Natural killer cell (primary cell): ENCODE results near the gene KRTAP5-6. TPM values are rescaled to one million over a fixed set of nuclear protein-coding genes. Genes with fewer than 3 reads are reported as not detected.

Experiments used
- ATAC-seq, 3 donors: fragments of 150-1000 bp in 2 of 3; fragments of 200-7000 bp in 1 of 3; cut with Tn5 transposase; 1 replicate in 1 of 3; 2 replicates in 2 of 3; pipeline ENCODE4 v1.10.0; 2021; ENCODE audit warnings: mild to moderate bottlenecking in 2 of 3, moderate library complexity in 2 of 3
- DNase-seq, 2 donors: peaks; one replicate each; pipeline versions ENCODE4 v3.0.0 to v3.0.0-alpha.2; 2013 to 2021; ENCODE audit warnings: mixed read lengths in 1 of 2
- H3K27ac ChIP-seq: one replicate; pipeline ENCODE4 v1.5.1; 2013; ENCODE audit warnings: mild to moderate bottlenecking, low read length
- H3K27me3 ChIP-seq: one replicate; pipeline ENCODE4 v1.6.1; 2013; ENCODE audit warnings: low read length; ENCODE audit not compliant: control insufficient read depth, insufficient read depth
- H3K36me3 ChIP-seq: one replicate; pipeline ENCODE4 v1.6.1; 2013; ENCODE audit warnings: low read length; ENCODE audit not compliant: control insufficient read depth, insufficient read depth
- H3K4me1 ChIP-seq: one replicate; pipeline ENCODE4 v1.6.1; 2013; ENCODE audit warnings: low read length; ENCODE audit not compliant: control insufficient read depth, insufficient read depth
- H3K4me3 ChIP-seq: one replicate; pipeline ENCODE4 v1.5.1; 2013; ENCODE audit warnings: low read length
- H3K9me3 ChIP-seq: one replicate; pipeline ENCODE4 v1.6.1; 2013; ENCODE audit warnings: low read length; ENCODE audit not compliant: control insufficient read depth, insufficient read depth
- H3K27ac Mint-ChIP-seq, 2 donors: one replicate each; pipeline ENCODE4 v1.8.0; 2022; ENCODE audit warnings: mild to moderate bottlenecking in 2 of 2, mixed read lengths in 2 of 2, moderate library complexity in 1 of 2
- H3K27me3 Mint-ChIP-seq, 2 donors: one replicate each; pipeline ENCODE4 v1.8.0; 2022; ENCODE audit warnings: low read depth in 2 of 2, mixed read lengths in 2 of 2
- H3K36me3 Mint-ChIP-seq: one replicate; pipeline ENCODE4 v1.8.0; 2022; ENCODE audit warnings: mixed read lengths
- H3K4me1 Mint-ChIP-seq, 2 donors: one replicate each; pipeline ENCODE4 v1.8.0; 2022; ENCODE audit warnings: mixed read lengths in 2 of 2
- H3K4me3 Mint-ChIP-seq: one replicate; pipeline ENCODE4 v1.8.0; 2022; ENCODE audit warnings: mild to moderate bottlenecking, moderate library complexity, mixed read lengths
- H3K9me3 Mint-ChIP-seq, 2 donors: one replicate each; pipeline ENCODE4 v1.8.0; 2022; ENCODE audit warnings: mixed read lengths in 2 of 2
- WGBS: methylation state at CpG from one replicate; pipeline ENCODE4 v1.1.7; 2013; ENCODE audit warnings: missing lambda C conversion rate; ENCODE audit not compliant: insufficient coverage; 5-methylcytosine and 5-hydroxymethylcytosine counted together
- intact Hi-C: fragments of 100-400 bp; cut with micrococcal nuclease; formaldehyde crosslinking; loops from one replicate; pipeline ENCODE4 v1.14.2; 2022
- total RNA-seq, 4 donors: library from RNA; stranded (reverse); fragments of 120-200 nt in 1 of 4; gene quantifications; one replicate each; pipeline versions ENCODE4 v1.2.3 to v1.2.4, GENCODE V29; 2013 to 2022
- TF ChIP-seq, protein P1 (sequence below): fragments of 200-600 bp; IDR thresholded peaks from one replicate; pipeline ENCODE4 v1.8.0; 2022; ENCODE audit warnings: antibody characterized with exemption

The KRTAP5-6 gene
- total RNA-seq, 3 donors from 2014 or later (not counting 1 experiment from before 2014, with no cell fraction given), result not detected

DNA sequence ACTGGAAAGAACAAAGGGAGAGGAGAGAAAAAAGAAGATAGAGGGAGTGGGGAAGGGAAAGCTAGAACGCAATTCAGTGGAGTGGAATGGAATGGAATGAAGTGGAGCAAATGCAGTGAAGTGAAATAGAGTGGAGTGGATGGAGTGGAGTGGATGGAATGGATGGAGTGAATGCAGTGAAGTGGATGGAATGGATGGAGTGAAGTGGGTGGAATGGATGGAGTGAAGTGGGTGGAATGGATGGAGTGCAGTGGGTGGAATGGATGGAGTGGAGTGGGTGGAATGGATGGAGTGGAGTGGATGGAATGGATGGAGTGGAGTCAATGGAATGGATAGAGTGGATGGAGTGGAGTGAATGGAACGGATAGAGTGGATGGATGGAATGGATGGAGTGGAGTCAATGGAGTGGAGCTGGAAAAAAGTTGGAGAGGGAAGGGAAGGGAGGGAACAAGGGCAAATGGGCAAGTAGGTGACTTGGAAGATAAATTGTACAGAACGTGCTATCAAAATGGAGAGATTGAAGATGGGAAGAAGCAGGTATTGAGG lies 39.5 kb downstream of the KRTAP5-6 start:
- Mint-ChIP-seq H3K9me3 (peaks cover 11% of the 10 kb centered on the region in 2 donors), H3K4me3 (no peak overlapping the region), H3K27me3 (peaks cover 46 to 57% of the 10 kb centered on the region in 2 donors), H3K4me1 (peaks cover 19 to 22% of the 10 kb centered on the region in 2 donors), H3K27ac (no peak overlapping the region), H3K36me3 (peaks cover 17% of the 10 kb centered on the region)
- Histone ChIP-seq H3K9me3 (peaks cover 13% of the 10 kb centered on the region), H3K4me3 (no peak overlapping the region), H3K36me3 (no peaks in the 10 kb centered on the region), H3K27me3 (no peaks in the 10 kb centered on the region), H3K27ac (no peak overlapping the region), H3K4me1 (peaks cover 19% of the 10 kb centered on the region)
- TF ChIP-seq, protein P1, sequence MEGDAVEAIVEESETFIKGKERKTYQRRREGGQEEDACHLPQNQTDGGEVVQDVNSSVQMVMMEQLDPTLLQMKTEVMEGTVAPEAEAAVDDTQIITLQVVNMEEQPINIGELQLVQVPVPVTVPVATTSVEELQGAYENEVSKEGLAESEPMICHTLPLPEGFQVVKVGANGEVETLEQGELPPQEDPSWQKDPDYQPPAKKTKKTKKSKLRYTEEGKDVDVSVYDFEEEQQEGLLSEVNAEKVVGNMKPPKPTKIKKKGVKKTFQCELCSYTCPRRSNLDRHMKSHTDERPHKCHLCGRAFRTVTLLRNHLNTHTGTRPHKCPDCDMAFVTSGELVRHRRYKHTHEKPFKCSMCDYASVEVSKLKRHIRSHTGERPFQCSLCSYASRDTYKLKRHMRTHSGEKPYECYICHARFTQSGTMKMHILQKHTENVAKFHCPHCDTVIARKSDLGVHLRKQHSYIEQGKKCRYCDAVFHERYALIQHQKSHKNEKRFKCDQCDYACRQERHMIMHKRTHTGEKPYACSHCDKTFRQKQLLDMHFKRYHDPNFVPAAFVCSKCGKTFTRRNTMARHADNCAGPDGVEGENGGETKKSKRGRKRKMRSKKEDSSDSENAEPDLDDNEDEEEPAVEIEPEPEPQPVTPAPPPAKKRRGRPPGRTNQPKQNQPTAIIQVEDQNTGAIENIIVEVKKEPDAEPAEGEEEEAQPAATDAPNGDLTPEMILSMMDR, result no peak
- WGBS, result 84% methylated on average over 3 of the region's 3 CpGs
- DNase-seq (no peak), ATAC-seq (no peak)
- intact Hi-C loops, result no loop called here

- TF ChIP-seq, protein P1, result no peak
- H3K9me3 Mint-ChIP-seq, result peaks cover 11% of the 10 kb centered on the region in 2 donors
- peaks cover 39 to 50% of the 10 kb centered on the region in 2 donors for H3K27me3 Mint-ChIP-seq
Observed at GRCh38 chr11:1737080-1737757, 40.2 kb downstream of the KRTAP5-6 start.

GRCh38 chr11:1738380-1738779 lies 41.4 kb downstream of the KRTAP5-6 start:
- H3K4me1 Mint-ChIP-seq, result peaks cover 17 to 18% of the 10 kb centered on the region in 2 donors
- peaks cover 35 to 47% of the 10 kb centered on the region in 2 donors for H3K27me3 Mint-ChIP-seq
- TF ChIP-seq, protein P1, result no peak
- H3K9me3 ChIP-seq, result peaks cover 13% of the 10 kb centered on the region
- no peaks in the 10 kb centered on the region for H3K27me3 ChIP-seq
- no peak for DNase-seq
- no peaks in the 10 kb centered on the region for H3K36me3 ChIP-seq
- no peak overlapping the region for H3K4me3 Mint-ChIP-seq
- WGBS, result 96% methylated on average over 10 of the region's 10 CpGs
- intact Hi-C loops, result no loop called here
- no peak for ATAC-seq
- H3K9me3 Mint-ChIP-seq, result peaks cover 11% of the 10 kb centered on the region in 2 donors
- H3K4me3 ChIP-seq, result no peak overlapping the region
- no peak overlapping the region for H3K27ac ChIP-seq
- peaks cover 17% of the 10 kb centered on the region for H3K36me3 Mint-ChIP-seq
- peaks cover 15% of the 10 kb centered on the region for H3K4me1 ChIP-seq
- no peak overlapping the region for H3K27ac Mint-ChIP-seq

More at GRCh38 chr11:1737080-1737757, 40.2 kb downstream of the KRTAP5-6 start:
- intact Hi-C loops, result no loop called here
- Mint-ChIP-seq H3K36me3 (peaks cover 17% of the 10 kb centered on the region), H3K4me3 (no peak overlapping the region), H3K4me1 (peaks cover 18 to 19% of the 10 kb centered on the region in 2 donors), H3K27ac (no peak overlapping the region)
- no peak overlapping the region for H3K27ac ChIP-seq
- no peak for DNase-seq
- H3K4me1 ChIP-seq, result peaks cover 19% of the 10 kb centered on the region
- peaks cover 13% of the 10 kb centered on the region for H3K9me3 ChIP-seq
- no peaks in the 10 kb centered on the region for H3K36me3 ChIP-seq
- no peak for ATAC-seq
- no peak overlapping the region for H3K4me3 ChIP-seq
- H3K27me3 ChIP-seq, result no peaks in the 10 kb centered on the region
- WGBS, result 90% methylated on average over 4 of the region's 6 CpGs
